Measurements from ENCODE around the gene AP3S2. TPM values are rescaled to one million over a fixed set of nuclear protein-coding genes. Genes with fewer than 3 reads are reported as not detected.

AP3S2 gene
- total RNA-seq, 4 donors from 2014 or later = 37.3 to 73.8 (median 56.2) TPM

GRCh38 chr15:89814112-89814742, 79.6 kb downstream of the AP3S2 start:
- no peak for TF ChIP-seq CTCF (IDR thresholded peaks at IDR 0.05)
- DNase-seq (ENCODE audit: low spot score) (no peak), ATAC-seq (ENCODE audit: low FRiP score) (no peak)

GRCh38 chr15:89813381-89814111, 80.2 kb downstream of the AP3S2 start:
- TF ChIP-seq CTCF (IDR thresholded peaks at IDR 0.05) = no peak
- ATAC-seq (ENCODE audit: low FRiP score) (no peak), DNase-seq (ENCODE audit: low spot score) (no peak)

GRCh38 chr15:89812847-89813320, 80.9 kb downstream of the AP3S2 start:
- DNase-seq (ENCODE audit: low spot score) (no peak), ATAC-seq (ENCODE audit: low FRiP score) (no peak)
- TF ChIP-seq CTCF (IDR thresholded peaks at IDR 0.05) = no peak

GRCh38 chr15:89812011-89812846, 81.6 kb downstream of the AP3S2 start:
- no peak for DNase-seq (ENCODE audit: low spot score)
- peak; percentile 16 for ATAC-seq (ENCODE audit: low FRiP score)
- TF ChIP-seq CTCF (IDR thresholded peaks at IDR 0.05) = no peak

GRCh38 chr15:89810837-89811236, 83.0 kb downstream of the AP3S2 start:
- no peak for TF ChIP-seq CTCF (IDR thresholded peaks at IDR 0.05)
- ATAC-seq (ENCODE audit: low FRiP score) (no peak), DNase-seq (ENCODE audit: low spot score) (no peak)

GRCh38 chr15:89809787-89810148, 84.0 kb downstream of the AP3S2 start:
- ATAC-seq (ENCODE audit: low FRiP score) = no peak
- DNase-seq (ENCODE audit: low spot score) = no peak
- no peak for TF ChIP-seq CTCF (IDR thresholded peaks at IDR 0.05)

All from omental fat pad (tissue), 4 donors.